WTC11 (cell line): ENCODE measurements around the gene ARHGAP23.

ENCODE experiments used
- ATF1 ChIP-seq: sonication (generic); formaldehyde crosslinking; IDR thresholded peaks from 2 replicates; pipeline ENCODE4 v1.8.1; 2023; ENCODE audit warnings: mild to moderate bottlenecking, moderate library complexity, missing genetic modification reagents
- CTCF ChIP-seq: fragments of 200-600 bp; IDR thresholded peaks from 2 replicates; pipeline ENCODE4 v1.8.0; 2022; ENCODE audit warnings: antibody characterized with exemption
- ETV6 ChIP-seq: sonication (generic); formaldehyde crosslinking; IDR thresholded peaks from 2 replicates; pipeline ENCODE4 v1.8.1; 2022; ENCODE audit warnings: mild to moderate bottlenecking, missing genetic modification reagents

GRCh38 chr17:38447502-38448085 is 19.3 kb downstream of the ARHGAP23 start:
- TF ChIP-seq ATF1 (no peak), CTCF (no peak), ETV6 (CRISPR knock-in tag) (no peak)
